Right renal pelvis (tissue), 4 donors: ENCODE results near the gene DNASE1L1. TPM values are rescaled to one million over a fixed set of nuclear protein-coding genes. Genes with fewer than 3 reads are reported as not detected.

Source experiments
- DNase-seq, 4 donors: peaks; one replicate each; pipeline ENCODE4 v3.0.0-alpha.2; 2013; ENCODE audit warnings: low read depth in 4 of 4, low spot score in 3 of 4, missing footprints in 1 of 4
- polyA plus RNA-seq, 4 donors: library from polyadenylated mRNA; unstranded; fragments of 120-200 nt; gene quantifications; one replicate each; pipeline ENCODE4 v1.2.1, GENCODE V29; 2013; ENCODE audit not compliant: insufficient read length in 4 of 4

Gene DNASE1L1
- polyA plus RNA-seq, 4 donors = 10.5 to 16.1 (median 14.1) TPM

- no peak for DNase-seq
These were observed 38.6 kb downstream of the DNASE1L1 start for GRCh38 chrX:154370300-154371016.

GRCh38 chrX:154369449-154370299 lies 39.4 kb downstream of the DNASE1L1 start:
- DNase-seq = peak in 3 of 4 donors; percentile 72 to 80 (median 72)

- DNase-seq = no peak
These were observed 40.2 kb downstream of the DNASE1L1 start for GRCh38 chrX:154368630-154369448.

GRCh38 chrX:154367474-154368308 lies 41.4 kb downstream of the DNASE1L1 start:
- DNase-seq = no peak

GRCh38 chrX:154366666-154367055 lies 42.4 kb downstream of the DNASE1L1 start:
- no peak for DNase-seq

GRCh38 chrX:154365997-154366665 lies 42.9 kb downstream of the DNASE1L1 start:
- no peak for DNase-seq

- no peak for DNase-seq
These were observed 43.9 kb downstream of the DNASE1L1 start for GRCh38 chrX:154365052-154365600.

- no peak for DNase-seq
These were observed 45.2 kb downstream of the DNASE1L1 start for GRCh38 chrX:154363706-154364439.

GRCh38 chrX:154362085-154362742 lies 46.8 kb downstream of the DNASE1L1 start:
- DNase-seq = no peak

- DNase-seq = no peak
These were observed 48.8 kb downstream of the DNASE1L1 start for GRCh38 chrX:154360155-154360713.

- no peak for DNase-seq
These were observed 49.5 kb downstream of the DNASE1L1 start for GRCh38 chrX:154359362-154360154.

GRCh38 chrX:154358829-154359228 lies 50.2 kb downstream of the DNASE1L1 start:
- DNase-seq = no peak

- no peak for DNase-seq
These were observed 51.0 kb downstream of the DNASE1L1 start for GRCh38 chrX:154358011-154358410.

GRCh38 chrX:154357205-154357604 lies 51.8 kb downstream of the DNASE1L1 start:
- DNase-seq = no peak

- DNase-seq = no peak
These were observed 52.5 kb downstream of the DNASE1L1 start for GRCh38 chrX:154356596-154356995.

GRCh38 chrX:154355776-154356140 lies 53.3 kb downstream of the DNASE1L1 start:
- DNase-seq = no peak
